Neuronal stem cell (in vitro differentiated cells): Measurements from ENCODE around the gene DESI2.

ENCODE experiments used
- DNase-seq: peaks from one replicate; pipeline ENCODE4 v3.0.0-alpha.2; 2013; ENCODE audit warnings: low spot score
- H2AFZ ChIP-seq: one replicate; pipeline ENCODE4 v1.6.1; 2013; ENCODE audit warnings: mild to moderate bottlenecking, low read length, inconsistent platforms
- H2AK5ac ChIP-seq: 2 replicates; pipeline ENCODE4 v1.6.1; 2013; ENCODE audit warnings: low read depth, mild to moderate bottlenecking, inconsistent platforms, low read length, moderate library complexity, mixed read lengths
- H2BK120ac ChIP-seq: 2 replicates; pipeline ENCODE4 v1.6.1; 2013; ENCODE audit warnings: low read depth, mild to moderate bottlenecking, inconsistent platforms, low read length, moderate library complexity, mixed read lengths
- H2BK12ac ChIP-seq: one replicate; pipeline ENCODE4 v1.6.1; 2013; ENCODE audit warnings: low read length, inconsistent platforms
- H2BK15ac ChIP-seq: 2 replicates; pipeline ENCODE4 v1.6.1; 2013; ENCODE audit warnings: mild to moderate bottlenecking, low read length, inconsistent platforms, mixed read lengths
- H2BK5ac ChIP-seq: one replicate; pipeline ENCODE4 v1.6.1; 2013; ENCODE audit warnings: inconsistent platforms, mild to moderate bottlenecking, low read length, moderate library complexity
- H3K14ac ChIP-seq: one replicate; pipeline ENCODE4 v1.6.1; 2013; ENCODE audit warnings: low read length, inconsistent platforms
- H3K18ac ChIP-seq: 2 replicates; pipeline ENCODE4 v1.6.1; 2013; ENCODE audit warnings: low read length, inconsistent platforms
- H3K23ac ChIP-seq: 2 replicates; pipeline ENCODE4 v1.6.1; 2013; ENCODE audit warnings: low read depth, mild to moderate bottlenecking, mixed read lengths, low read length, inconsistent platforms; ENCODE audit not compliant: poor library complexity
- H3K27ac ChIP-seq: replicated peaks from 3 replicates; pipeline ENCODE4 v1.5.1; 2013; ENCODE audit warnings: low read length, inconsistent platforms
- H3K27me3 ChIP-seq, 3 experiments: 2 replicates each; pipeline ENCODE4 v1.6.1; 2013; ENCODE audit warnings: low read length in 3 of 3, mild to moderate bottlenecking in 2 of 3, inconsistent platforms in 1 of 3, low read depth in 1 of 3, mixed read lengths in 1 of 3, moderate library complexity in 1 of 3; ENCODE audit not compliant: control insufficient read depth in 3 of 3, insufficient read depth in 3 of 3
- H3K36me3 ChIP-seq, 2 donors: replicated peaks in 1 of 2; 2 replicates each; pipeline ENCODE4 v1.6.1; 2013; ENCODE audit warnings: low read length in 2 of 2; ENCODE audit not compliant: control insufficient read depth in 2 of 2, insufficient read depth in 2 of 2
- H3K4ac ChIP-seq: 2 replicates; pipeline ENCODE4 v1.6.1; 2013; ENCODE audit warnings: inconsistent platforms, mild to moderate bottlenecking, low read length, moderate library complexity
- H3K4me1 ChIP-seq, 2 donors: 1 replicate in 1 of 2; 2 replicates in 1 of 2; pipeline ENCODE4 v1.6.1; 2013; ENCODE audit warnings: low read length in 2 of 2, low read depth in 1 of 2; ENCODE audit not compliant: control insufficient read depth in 2 of 2, insufficient read depth in 1 of 2
- H3K4me2 ChIP-seq: one replicate; pipeline ENCODE4 v1.6.1; 2013; ENCODE audit warnings: mild to moderate bottlenecking, low read length, inconsistent platforms; ENCODE audit not compliant: insufficient read depth, poor library complexity, severe bottlenecking
- H3K4me3 ChIP-seq, 2 donors: 2 replicates each; pipeline ENCODE4 v1.5.1; 2013; ENCODE audit warnings: low read length in 2 of 2, mild to moderate bottlenecking in 2 of 2, inconsistent platforms in 1 of 2, moderate library complexity in 1 of 2
- H3K79me1 ChIP-seq: one replicate; pipeline ENCODE4 v1.6.1; 2013; ENCODE audit warnings: low read depth, mild to moderate bottlenecking, inconsistent platforms, low read length, moderate library complexity
- H3K9ac ChIP-seq: one replicate; pipeline ENCODE4 v1.6.1; 2013; ENCODE audit warnings: mild to moderate bottlenecking, low read depth, low read length, inconsistent platforms; ENCODE audit not compliant: poor library complexity
- H3K9me3 ChIP-seq, 2 donors: replicated peaks in 1 of 2; 2 replicates each; pipeline versions ENCODE3 to v1.6.1; 2013; ENCODE audit warnings: low read length in 2 of 2, mild to moderate bottlenecking in 2 of 2, inconsistent platforms in 1 of 2, low read depth in 1 of 2, mixed read lengths in 1 of 2, moderate library complexity in 1 of 2; ENCODE audit not compliant: control insufficient read depth in 2 of 2, insufficient read depth in 1 of 2
- H4K8ac ChIP-seq: one replicate; pipeline ENCODE4 v1.6.1; 2013; ENCODE audit warnings: low read depth, mild to moderate bottlenecking, inconsistent platforms, low read length, moderate library complexity
- H4K91ac ChIP-seq: one replicate; pipeline ENCODE4 v1.6.1; 2013; ENCODE audit warnings: low read length, low read depth, mild to moderate bottlenecking, inconsistent platforms; ENCODE audit not compliant: poor library complexity
- WGBS, 2 donors: extraction: QIAGEN DNeasy Blood & Tissue Kit; methylation state at CpG; one replicate each; pipeline ENCODE4 v1.1.7; 2013; ENCODE audit warnings: missing lambda C conversion rate in 2 of 2, mixed read lengths in 1 of 2; ENCODE audit not compliant: insufficient read length in 2 of 2, insufficient replicate concordance in 1 of 2; ENCODE audit errors: extremely low coverage in 2 of 2; 5-methylcytosine and 5-hydroxymethylcytosine counted together

Gene DESI2

GRCh38 chr1:244654108-244655038 lies 1.4 kb downstream of the DESI2 start:
- Histone ChIP-seq H3K36me3 (peaks cover 5 to 29% of the 10 kb centered on the region in 2 donors), H3K14ac (no peak overlapping the region), H3K4me1 (peaks cover 9 to 10% of the 10 kb centered on the region in 2 donors), H3K4me2 (peak overlapping the region; percentile 83), H3K18ac (no peak overlapping the region), H3K9me3 (peaks cover 0 to 8% of the 10 kb centered on the region in 2 donors), H2BK5ac (no peak overlapping the region), H2AK5ac (no peak overlapping the region), H2BK12ac (no peak overlapping the region), H3K79me1 (peaks cover 2% of the 10 kb centered on the region), H4K91ac (no peak overlapping the region), H2BK15ac (no peak overlapping the region), H3K27me3 (no peaks in the 10 kb centered on the region), H4K8ac (no peak overlapping the region), H3K27ac (no peak overlapping the region), H3K4me3 (peak overlapping the region; percentile 59 to 92), H3K9ac (no peak overlapping the region), H3K23ac (no peak overlapping the region), H2BK120ac (no peak overlapping the region), H2AFZ (no peak overlapping the region), H3K4ac (no peak overlapping the region)
- WGBS, 2 donors: no CpG with 5 or more reads among the region's 8 CpGs
- peak; percentile 3 for DNase-seq

GRCh38 chr1:244655186-244655585 lies 2.3 kb downstream of the DESI2 start:
- no peak overlapping the region for H4K8ac ChIP-seq

GRCh38 chr1:244657421-244657820 lies 4.5 kb downstream of the DESI2 start:
- H3K27me3 ChIP-seq: no peaks in the 10 kb centered on the region
- H2BK15ac ChIP-seq: no peak overlapping the region
- H3K23ac ChIP-seq: no peak overlapping the region
- WGBS, 2 donors: no CpG with 5 or more reads among the region's 3 CpGs
- no peak overlapping the region for H4K91ac ChIP-seq
- peaks cover 7 to 46% of the 10 kb centered on the region in 2 donors for H3K36me3 ChIP-seq
- no peak overlapping the region for H2BK5ac ChIP-seq
- no peak for DNase-seq
- no peak overlapping the region for H3K4me3 ChIP-seq
- no peak overlapping the region for H2BK120ac ChIP-seq
- no peak overlapping the region for H3K14ac ChIP-seq
- H3K4ac ChIP-seq: no peak overlapping the region
- no peak overlapping the region for H2BK12ac ChIP-seq
- H3K4me1 ChIP-seq: peaks cover 4 to 7% of the 10 kb centered on the region in 2 donors
- no peak overlapping the region for H4K8ac ChIP-seq
- no peak overlapping the region for H2AFZ ChIP-seq
- H3K4me2 ChIP-seq: no peak overlapping the region
- no peak overlapping the region for H2AK5ac ChIP-seq
- no peak overlapping the region for H3K9ac ChIP-seq
- peaks cover 3% of the 10 kb centered on the region for H3K79me1 ChIP-seq
- no peak overlapping the region for H3K27ac ChIP-seq
- peaks cover 0 to 21% of the 10 kb centered on the region in 2 donors for H3K9me3 ChIP-seq
- H3K18ac ChIP-seq: no peak overlapping the region

More at GRCh38 chr1:244655186-244655585, 2.3 kb downstream of the DESI2 start:
- Histone ChIP-seq H4K91ac (no peak overlapping the region), H3K4me3 (peak overlapping the region in 1 of 2 donors; percentile 59), H2BK12ac (no peak overlapping the region), H3K18ac (no peak overlapping the region), H2BK15ac (no peak overlapping the region), H2BK120ac (no peak overlapping the region), H3K14ac (no peak overlapping the region), H3K27ac (no peak overlapping the region), H3K4me2 (no peak overlapping the region), H2AK5ac (no peak overlapping the region), H2AFZ (no peak overlapping the region), H3K9me3 (peaks cover 0 to 12% of the 10 kb centered on the region in 2 donors), H3K9ac (no peak overlapping the region), H3K23ac (no peak overlapping the region), H3K79me1 (peaks cover 3% of the 10 kb centered on the region), H3K4me1 (peaks cover 9 to 10% of the 10 kb centered on the region in 2 donors), H3K4ac (no peak overlapping the region), H3K27me3 (no peaks in the 10 kb centered on the region), H2BK5ac (no peak overlapping the region), H3K36me3 (peaks cover 7 to 36% of the 10 kb centered on the region in 2 donors)
- DNase-seq: no peak
- no CpG with 5 or more reads among the region's 1 CpG for WGBS, 2 donors

- Histone ChIP-seq H2BK5ac (no peak overlapping the region), H3K18ac (no peak overlapping the region), H3K14ac (no peak overlapping the region), H2AFZ (no peak overlapping the region), H3K36me3 (peaks cover 7 to 46% of the 10 kb centered on the region in 2 donors), H3K4me1 (peaks cover 4 to 5% of the 10 kb centered on the region in 2 donors), H3K4me3 (no peak overlapping the region), H3K27me3 (no peaks in the 10 kb centered on the region), H4K8ac (no peak overlapping the region), H3K27ac (no peak overlapping the region), H2BK15ac (no peak overlapping the region), H3K79me1 (peaks cover 3% of the 10 kb centered on the region), H2BK120ac (no peak overlapping the region), H3K9ac (no peak overlapping the region), H2BK12ac (no peak overlapping the region), H3K9me3 (peaks cover 0 to 21% of the 10 kb centered on the region in 2 donors), H2AK5ac (no peak overlapping the region), H3K23ac (no peak overlapping the region), H3K4me2 (no peak overlapping the region), H3K4ac (no peak overlapping the region), H4K91ac (no peak overlapping the region)
- DNase-seq: no peak
- no CpG with 5 or more reads among the region's 3 CpGs for WGBS, 2 donors
Measured at GRCh38 chr1:244659694-244660093, 6.8 kb downstream of the DESI2 start.
